GM23338 (cell line): ENCODE results near the gene IMMP2L. TPM values are rescaled to one million over a fixed set of nuclear protein-coding genes. Genes with fewer than 3 reads are reported as not detected.

Experiments
- ATAC-seq: fragments of 200-7000 bp; cut with Tn5 transposase; 3 replicates; pipeline ENCODE4 v1.9.1; 2020
- DNase-seq: peaks from one replicate; pipeline ENCODE4 v3.0.0-alpha.2; 2015; ENCODE audit warnings: low spot score
- H2AFZ ChIP-seq: fragments of 200-600 bp; sonication (generic); 2 replicates; pipeline ENCODE4 v1.8.0; 2016; ENCODE audit warnings: antibody characterized with exemption, mild to moderate bottlenecking, moderate library complexity
- H3F3A ChIP-seq: fragments of 200-600 bp; sonication (generic); replicated peaks from 2 replicates; pipeline ENCODE4 v1.8.0; 2017; ENCODE audit warnings: antibody characterized with exemption, mixed run types, low read depth
- H3K27ac ChIP-seq: fragments of 200-600 bp; sonication (generic); 2 replicates; pipeline ENCODE4 v1.6.1; 2016; ENCODE audit warnings: low read depth
- H3K27me3 ChIP-seq: fragments of 200-600 bp; sonication (generic); 2 replicates; pipeline ENCODE4 v1.8.0; 2016; ENCODE audit warnings: mild to moderate bottlenecking, mixed run types, moderate library complexity; ENCODE audit not compliant: insufficient read depth
- H3K36me3 ChIP-seq: fragments of 200-600 bp; sonication (generic); 2 replicates; pipeline ENCODE4 v1.8.0; 2016; ENCODE audit warnings: mild to moderate bottlenecking; ENCODE audit not compliant: insufficient read depth
- H3K4me1 ChIP-seq: fragments of 200-600 bp; sonication (generic); 2 replicates; pipeline ENCODE4 v1.8.0; 2016; ENCODE audit warnings: mild to moderate bottlenecking, moderate library complexity; ENCODE audit not compliant: insufficient read depth
- H3K4me2 ChIP-seq: fragments of 200-600 bp; sonication (generic); 2 replicates; pipeline ENCODE4 v1.7.1; 2017; ENCODE audit warnings: mixed run types
- H3K4me3 ChIP-seq: fragments of 200-600 bp; sonication (generic); 2 replicates; pipeline ENCODE4 v1.6.1; 2016; ENCODE audit warnings: mixed run types
- H3K79me2 ChIP-seq: fragments of 200-600 bp; sonication (generic); replicated peaks from 2 replicates; pipeline ENCODE4 v1.8.0; 2017; ENCODE audit warnings: mild to moderate bottlenecking; ENCODE audit not compliant: insufficient read depth
- H3K9me2 ChIP-seq: fragments of 200-600 bp; sonication (generic); 2 replicates; pipeline ENCODE4 v1.8.0; 2017; ENCODE audit not compliant: insufficient read depth
- H4K20me1 ChIP-seq: fragments of 200-600 bp; sonication (generic); replicated peaks from 2 replicates; pipeline ENCODE4 v1.8.0; 2017; ENCODE audit warnings: mild to moderate bottlenecking; ENCODE audit not compliant: insufficient read depth
- H3K27ac Mint-ChIP-seq: 2 replicates; pipeline ENCODE4 v1.8.0; 2020; ENCODE audit warnings: inconsistent platforms, mild to moderate bottlenecking, moderate library complexity, mixed read lengths
- H3K27me3 Mint-ChIP-seq: 3 replicates; pipeline ENCODE4 v1.8.0; 2022; ENCODE audit warnings: low read depth, mild to moderate bottlenecking, moderate library complexity, mixed read lengths, inconsistent platforms; ENCODE audit not compliant: insufficient read depth, poor library complexity
- H3K36me3 Mint-ChIP-seq: 3 replicates; pipeline ENCODE4 v1.8.0; 2021; ENCODE audit warnings: low read depth, mild to moderate bottlenecking, inconsistent platforms, moderate library complexity, mixed read lengths
- H3K4me1 Mint-ChIP-seq: 3 replicates; pipeline ENCODE4 v1.8.0; 2020; ENCODE audit warnings: mild to moderate bottlenecking, inconsistent platforms, mixed read lengths
- H3K4me3 Mint-ChIP-seq: 3 replicates; pipeline ENCODE4 v1.8.0; 2021; ENCODE audit warnings: moderate library complexity, mild to moderate bottlenecking, inconsistent platforms, mixed read lengths
- H3K9me3 Mint-ChIP-seq: 3 replicates; pipeline ENCODE4 v1.8.0; 2020; ENCODE audit warnings: moderate library complexity, mild to moderate bottlenecking, inconsistent platforms, mixed read lengths
- CREB1 ChIP-seq: fragments of 250-450 bp; sonication (Bioruptor Pico); IDR thresholded peaks from 2 replicates; pipeline ENCODE4 v1.5.0; 2020; ENCODE audit warnings: low read depth, mild to moderate bottlenecking, moderate library complexity
- CTCF ChIP-seq, 2 experiments: fragments of 200-600 bp in 1 of 2; sonication (generic) in 1 of 2; conservative IDR thresholded peaks; 2 replicates each; pipeline versions ENCODE4 v1.5.1 to v1.6.1; 2016 to 2017; ENCODE audit warnings: antibody characterized with exemption in 2 of 2, low read depth in 2 of 2, mild to moderate bottlenecking in 2 of 2, moderate library complexity in 1 of 2
- ETS1 ChIP-seq: IDR thresholded peaks from 2 replicates; pipeline ENCODE4 v1.6.1; 2016; ENCODE audit warnings: antibody characterized with exemption
- EZH2 ChIP-seq: fragments of 200-600 bp; sonication (generic); IDR thresholded peaks from one replicate; pipeline ENCODE4 v1.8.0; 2017; ENCODE audit warnings: antibody characterized with exemption, mild to moderate bottlenecking, low read depth; ENCODE audit not compliant: unreplicated experiment
- EZH2phosphoT487 ChIP-seq: fragments of 200-600 bp; sonication (generic); IDR thresholded peaks from one replicate; pipeline ENCODE4 v1.8.1; 2018; ENCODE audit warnings: antibody characterized with exemption; ENCODE audit not compliant: unreplicated experiment
- JUNB ChIP-seq: IDR thresholded peaks from one replicate; pipeline ENCODE4 v1.6.1; 2016; ENCODE audit warnings: antibody characterized with exemption; ENCODE audit not compliant: unreplicated experiment
- NANOG ChIP-seq: IDR thresholded peaks from 2 replicates; pipeline ENCODE4 v1.6.1; 2016; ENCODE audit warnings: antibody characterized with exemption, borderline replicate concordance
- POLR2AphosphoS5 ChIP-seq: IDR thresholded peaks from 2 replicates; pipeline ENCODE4 v1.6.1; 2016; ENCODE audit warnings: antibody characterized with exemption, low read depth
- REST ChIP-seq: IDR thresholded peaks from one replicate; pipeline ENCODE4 v1.6.1; 2018; ENCODE audit warnings: antibody characterized with exemption; ENCODE audit not compliant: unreplicated experiment
- STAT1 ChIP-seq: IDR thresholded peaks from one replicate; pipeline ENCODE4 v1.6.1; 2016; ENCODE audit warnings: antibody characterized with exemption; ENCODE audit not compliant: unreplicated experiment
- ZNF114 ChIP-seq: fragments of 250-450 bp; sonication (Bioruptor Pico); IDR thresholded peaks from 2 replicates; pipeline ENCODE4 v1.5.0; 2020; ENCODE audit warnings: mild to moderate bottlenecking, moderate library complexity
- ZNF331 ChIP-seq: fragments of 250-450 bp; sonication (Bioruptor Pico); IDR thresholded peaks from 2 replicates; pipeline ENCODE4 v1.5.0; 2020; ENCODE audit warnings: low read depth, mild to moderate bottlenecking, moderate library complexity
- ZNF462 ChIP-seq: fragments of 250-450 bp; sonication (Bioruptor Pico); IDR thresholded peaks from 2 replicates; pipeline ENCODE4 v1.5.0; 2020; ENCODE audit warnings: mild to moderate bottlenecking, moderate library complexity
- polyA plus RNA-seq: library from polyadenylated mRNA; unstranded; fragments of >200 nt; fragmentation: Nextera tagmentation; extraction: Ambion mirVana; gene quantifications from 2 replicates; pipeline ENCODE4 v1.2.1, GENCODE V29; 2016
- total RNA-seq: library from RNA; depleted of rRNA; stranded (reverse); fragments of >200 nt; shearing (Covaris generic); gene quantifications from 2 replicates; pipeline ENCODE4 v1.2.3, GENCODE V29; 2014

Gene IMMP2L
- total and polyA plus RNA-seq, 2 experiments from 2014 or later = 7.3 to 14.0 TPM

GRCh38 chr7:110704225-110704624 is 858.1 kb downstream of the IMMP2L start:
- no peak for DNase-seq
- TF ChIP-seq NANOG = no peak
- TF ChIP-seq EZH2phosphoT487 = no peak
- TF ChIP-seq CREB1 (CRISPR knock-in tag) = no peak
- no peak for TF ChIP-seq CTCF (conservative IDR thresholded peaks at IDR 0.05; ENCODE audit: low read depth in 2 of 2)
- TF ChIP-seq STAT1 = no peak
- TF ChIP-seq EZH2 = no peak
- no peak for TF ChIP-seq ZNF462
- no peak for TF ChIP-seq ETS1
- no peak for TF ChIP-seq REST
- TF ChIP-seq JUNB = no peak
- no peak for TF ChIP-seq ZNF331
- no peak for TF ChIP-seq ZNF114 (CRISPR knock-in tag)
- no peak for TF ChIP-seq POLR2AphosphoS5
- H3K9me2 ChIP-seq = peaks cover 5% of the 10 kb centered on the region; the same call in 1 of the 2 replicates
- H3K27ac Mint-ChIP-seq = no peak overlapping the region
- no peak overlapping the region for H3K4me2 ChIP-seq
- H3K36me3 ChIP-seq = 0 out of 2 replicates have a peak, but pooled peaks cover 5% of the 10 kb centered on the region
- ATAC-seq = no peak
- H3K4me1 ChIP-seq = no peaks in the 10 kb centered on the region
- no peak overlapping the region; the same call in 1 of the 2 replicates for H2AFZ ChIP-seq
- no peak overlapping the region for H3K4me3 Mint-ChIP-seq
- no peaks in the 10 kb centered on the region for H3K4me1 Mint-ChIP-seq
- no peaks in the 10 kb centered on the region for H4K20me1 ChIP-seq
- no peaks in the 10 kb centered on the region for H3K27me3 Mint-ChIP-seq
- no peaks in the 10 kb centered on the region for H3K27me3 ChIP-seq
- no peaks in the 10 kb centered on the region for H3K79me2 ChIP-seq
- no peak overlapping the region for H3K27ac ChIP-seq
- peaks cover 4% of the 10 kb centered on the region; the same call in 2 of the 3 replicates for H3K9me3 Mint-ChIP-seq
- H3K4me3 ChIP-seq = no peak overlapping the region
- H3F3A ChIP-seq = no peaks in the 10 kb centered on the region
- H3K36me3 Mint-ChIP-seq = peaks cover 3% of the 10 kb centered on the region; the same call in 1 of the 3 replicates
